OCI-LY1 (cell line): ENCODE data around the gene PMS2.

Source experiments
- EZH2 ChIP-seq: fragments of 200-600 bp; sonication (generic), shearing (Covaris generic); IDR thresholded peaks from 2 replicates; pipeline ENCODE4 v1.8.0; 2017; ENCODE audit warnings: borderline replicate concordance, mixed run types, mild to moderate bottlenecking, antibody characterized with exemption, low read length, moderate library complexity, mixed read lengths
- TF ChIP-seq, protein P1 (sequence below): fragments of 200-600 bp; sonication (generic), shearing (Covaris generic); IDR thresholded peaks from 2 replicates; pipeline ENCODE4 v1.5.1; 2017; ENCODE audit warnings: mild to moderate bottlenecking, antibody characterized with exemption, low read length, moderate library complexity, mixed read lengths

GRCh38 chr7:6049780-6050179 is 40.9 kb upstream of the PMS2 start:
- TF ChIP-seq, protein P1, sequence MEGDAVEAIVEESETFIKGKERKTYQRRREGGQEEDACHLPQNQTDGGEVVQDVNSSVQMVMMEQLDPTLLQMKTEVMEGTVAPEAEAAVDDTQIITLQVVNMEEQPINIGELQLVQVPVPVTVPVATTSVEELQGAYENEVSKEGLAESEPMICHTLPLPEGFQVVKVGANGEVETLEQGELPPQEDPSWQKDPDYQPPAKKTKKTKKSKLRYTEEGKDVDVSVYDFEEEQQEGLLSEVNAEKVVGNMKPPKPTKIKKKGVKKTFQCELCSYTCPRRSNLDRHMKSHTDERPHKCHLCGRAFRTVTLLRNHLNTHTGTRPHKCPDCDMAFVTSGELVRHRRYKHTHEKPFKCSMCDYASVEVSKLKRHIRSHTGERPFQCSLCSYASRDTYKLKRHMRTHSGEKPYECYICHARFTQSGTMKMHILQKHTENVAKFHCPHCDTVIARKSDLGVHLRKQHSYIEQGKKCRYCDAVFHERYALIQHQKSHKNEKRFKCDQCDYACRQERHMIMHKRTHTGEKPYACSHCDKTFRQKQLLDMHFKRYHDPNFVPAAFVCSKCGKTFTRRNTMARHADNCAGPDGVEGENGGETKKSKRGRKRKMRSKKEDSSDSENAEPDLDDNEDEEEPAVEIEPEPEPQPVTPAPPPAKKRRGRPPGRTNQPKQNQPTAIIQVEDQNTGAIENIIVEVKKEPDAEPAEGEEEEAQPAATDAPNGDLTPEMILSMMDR, result no peak
- no peak for TF ChIP-seq EZH2
